Skeletal muscle cell (primary cell): ENCODE measurements around the gene VANGL2.
"Not testable (repeated sequence)": the region's sequence is repeated elsewhere in the genome, so short reads cannot be mapped to it uniquely, and the experiment has no call there.

Experiments
- DNase-seq: peaks from one replicate; pipeline ENCODE4 v3.0.0-alpha.2; 2010; ENCODE audit warnings: low read depth
- H3K4me3 ChIP-seq: 2 replicates; pipeline ENCODE4 v1.5.1; 2011; ENCODE audit warnings: low read depth, mild to moderate bottlenecking, control low read depth, low read length, moderate library complexity

VANGL2 gene

GRCh38 chr1:160367934-160368923 lies 32.1 kb upstream of the VANGL2 start:
- no peak for DNase-seq
- no peak overlapping the region for H3K4me3 ChIP-seq

- DNase-seq, result no peak
- no peak overlapping the region for H3K4me3 ChIP-seq
Observed at GRCh38 chr1:160369087-160369486, 31.3 kb upstream of the VANGL2 start.

- DNase-seq, result no peak
- H3K4me3 ChIP-seq, result no peak overlapping the region
Observed at GRCh38 chr1:160370561-160371345, 29.6 kb upstream of the VANGL2 start.

- DNase-seq, result no peak
- H3K4me3 ChIP-seq, result no peak overlapping the region
Observed at GRCh38 chr1:160371346-160371631, 29.1 kb upstream of the VANGL2 start.

- DNase-seq, result no peak
- H3K4me3 ChIP-seq, result no peak overlapping the region
Observed at GRCh38 chr1:160371756-160372155, 28.6 kb upstream of the VANGL2 start.

- H3K4me3 ChIP-seq, result no peak overlapping the region
- DNase-seq, result no peak
Observed at GRCh38 chr1:160373696-160374095, 26.7 kb upstream of the VANGL2 start.

GRCh38 chr1:160374306-160375110 lies 25.9 kb upstream of the VANGL2 start:
- DNase-seq, result no peak
- H3K4me3 ChIP-seq, result no peak overlapping the region

- H3K4me3 ChIP-seq, result no peak overlapping the region
- DNase-seq, result no peak
Observed at GRCh38 chr1:160375788-160376524, 24.4 kb upstream of the VANGL2 start.

- DNase-seq, result peak; percentile 22
- no peak overlapping the region for H3K4me3 ChIP-seq
Observed at GRCh38 chr1:160376525-160377131, 23.7 kb upstream of the VANGL2 start.

GRCh38 chr1:160377585-160378206 lies 22.7 kb upstream of the VANGL2 start:
- H3K4me3 ChIP-seq, result no peak overlapping the region

GRCh38 chr1:160384812-160385211 lies 15.6 kb upstream of the VANGL2 start:
- H3K4me3 ChIP-seq, DNase-seq: not testable (repeated sequence)

More at GRCh38 chr1:160377585-160378206, 22.7 kb upstream of the VANGL2 start:
- peak; percentile 29 for DNase-seq

- H3K4me3 ChIP-seq, result not testable (repeated sequence)
Observed at GRCh38 chr1:160388406-160388805, 12.0 kb upstream of the VANGL2 start.

GRCh38 chr1:160394673-160395072 lies 5.7 kb upstream of the VANGL2 start:
- no peak overlapping the region for H3K4me3 ChIP-seq
- no peak for DNase-seq

More at GRCh38 chr1:160388406-160388805, 12.0 kb upstream of the VANGL2 start:
- DNase-seq, result not testable (repeated sequence)

GRCh38 chr1:160397651-160398050 lies 2.7 kb upstream of the VANGL2 start:
- no peak overlapping the region for H3K4me3 ChIP-seq
- DNase-seq, result no peak

GRCh38 chr1:160398823-160399222 lies 1.5 kb upstream of the VANGL2 start:
- DNase-seq, result no peak
- H3K4me3 ChIP-seq, result no peak overlapping the region

GRCh38 chr1:160399544-160400222 lies 681 bp upstream of the VANGL2 start:
- no peak for DNase-seq
- peak overlapping the region; percentile 48 for H3K4me3 ChIP-seq

GRCh38 chr1:160400646-160401486 lies 502 bp downstream of the VANGL2 start:
- no peak for DNase-seq
- peak overlapping the region; percentile 59 for H3K4me3 ChIP-seq
